Stimulated activated naive CD8-positive, alpha-beta T cell treated with anti-CD3 and anti-CD28 coated beads, Interleukin-15, amount 100 ng/mL, for 72 hours (primary cell): ENCODE results near the gene SMAD4.
A peak's percentile ranks its signal among the peaks of the same experiment; 100 is the strongest.
"Not testable (repeated sequence)": the region's sequence is repeated elsewhere in the genome, so short reads cannot be mapped to it uniquely, and the experiment has no call there.

Experiments used
- ATAC-seq: fragments of 150-1000 bp; cut with Tn5 transposase; 2 replicates; pipeline ENCODE4 v1.10.0; 2021; ENCODE audit warnings: mild to moderate bottlenecking, moderate library complexity
- DNase-seq, 2 donors: peaks; one replicate each; pipeline ENCODE4 v3.0.0; 2021 to 2022
- H3K27ac Mint-ChIP-seq, 2 donors: one replicate each; pipeline ENCODE4 v1.8.0; 2022; ENCODE audit warnings: mild to moderate bottlenecking in 2 of 2, mixed read lengths in 2 of 2, moderate library complexity in 2 of 2
- H3K27me3 Mint-ChIP-seq: one replicate; pipeline ENCODE4 v1.8.0; 2022; ENCODE audit warnings: mixed read lengths
- H3K4me1 Mint-ChIP-seq: one replicate; pipeline ENCODE4 v1.8.0; 2022; ENCODE audit warnings: mild to moderate bottlenecking, mixed read lengths
- H3K4me3 Mint-ChIP-seq, 2 donors: one replicate each; pipeline ENCODE4 v1.8.0; 2022; ENCODE audit warnings: mild to moderate bottlenecking in 2 of 2, mixed read lengths in 2 of 2, moderate library complexity in 1 of 2
- H3K9me3 Mint-ChIP-seq, 2 donors: one replicate each; pipeline ENCODE4 v1.8.0; 2022; ENCODE audit warnings: mixed read lengths in 2 of 2

Gene SMAD4

GRCh38 chr18:51029694-51030536 lies at the start of gene SMAD4:
Gene SMAD4, plus strand, starts transcription at chr18:51030213. Its CDS starts 16,834 bp downstream, at chr18:51047047.
- no peaks in the 10 kb centered on the region for H3K9me3 Mint-ChIP-seq
- peaks cover 55% of the 10 kb centered on the region for H3K4me1 Mint-ChIP-seq
- ATAC-seq (peak; percentile 88), DNase-seq (peak; percentile 97)
- H3K27me3 Mint-ChIP-seq = no peaks in the 10 kb centered on the region
- peak within 1 kb of the TSS; percentile 93 to 96 for H3K4me3 Mint-ChIP-seq
- H3K27ac Mint-ChIP-seq = peak within 1 kb of the TSS; percentile 99 to 100

- Mint-ChIP-seq H3K9me3 (peaks cover 6 to 25% of the 10 kb centered on the region in 2 donors), H3K27me3 (no peaks in the 10 kb centered on the region), H3K27ac (no peak overlapping the region), H3K4me1 (no peaks in the 10 kb centered on the region), H3K4me3 (no peak overlapping the region)
- DNase-seq = no peak
- ATAC-seq = no peak
Observed at GRCh38 chr18:50981381-50981780, 48.6 kb upstream of the SMAD4 start.

GRCh38 chr18:50982086-50982801 lies 47.8 kb upstream of the SMAD4 start:
- Mint-ChIP-seq H3K4me1 (no peaks in the 10 kb centered on the region), H3K27me3 (no peaks in the 10 kb centered on the region), H3K27ac (no peak overlapping the region), H3K4me3 (no peak overlapping the region), H3K9me3 (peaks cover 6 to 16% of the 10 kb centered on the region in 2 donors)
- DNase-seq = no peak
- ATAC-seq = no peak

- peaks cover 6 to 11% of the 10 kb centered on the region in 2 donors for H3K9me3 Mint-ChIP-seq
Observed at GRCh38 chr18:50982802-50983179, 47.2 kb upstream of the SMAD4 start.

DNA sequence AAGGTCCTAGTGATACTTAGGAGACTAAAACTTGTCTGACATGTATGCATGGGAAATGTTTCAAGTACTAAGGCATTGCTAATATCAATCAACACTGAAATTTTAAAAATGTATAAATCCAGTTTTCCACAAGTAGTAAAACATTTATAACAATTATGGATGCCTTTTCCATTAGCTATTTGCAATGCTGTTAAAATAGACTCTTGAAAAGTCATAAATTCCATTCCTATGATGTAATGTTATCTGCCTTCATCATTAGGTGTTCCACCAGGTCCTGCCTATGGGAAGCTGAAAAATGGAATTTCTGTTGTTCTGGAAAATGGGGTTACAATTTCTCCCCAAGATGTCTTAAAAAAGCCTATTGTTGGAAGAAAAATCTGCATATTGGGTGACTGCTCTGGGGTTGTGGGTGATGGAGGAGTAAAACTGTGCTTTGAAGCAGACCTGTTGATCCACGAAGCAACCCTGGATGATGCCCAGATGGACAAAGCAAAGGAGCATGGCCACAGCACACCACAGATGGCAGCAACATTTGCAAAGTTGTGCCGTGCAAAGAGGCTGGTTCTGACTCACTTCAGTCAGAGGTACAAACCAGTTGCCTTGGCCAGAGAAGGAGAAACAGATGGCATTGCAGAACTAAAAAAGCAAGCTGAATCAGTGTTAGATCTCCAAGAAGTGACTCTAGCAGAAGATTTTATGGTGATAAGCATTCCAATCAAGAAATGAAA lies 43.5 kb upstream of the SMAD4 start:
- H3K4me3 Mint-ChIP-seq = no peak overlapping the region
- H3K9me3 Mint-ChIP-seq = no peaks in the 10 kb centered on the region
- H3K27me3 Mint-ChIP-seq = no peaks in the 10 kb centered on the region
- H3K4me1 Mint-ChIP-seq = no peaks in the 10 kb centered on the region
- ATAC-seq (no peak), DNase-seq (no peak)
- peak overlapping the region in 1 of 2 donors; percentile 89 for H3K27ac Mint-ChIP-seq

More at GRCh38 chr18:50982802-50983179, 47.2 kb upstream of the SMAD4 start:
- peak overlapping the region in 1 of 2 donors; percentile 15 for H3K27ac Mint-ChIP-seq
- ATAC-seq (no peak), DNase-seq (no peak)
- H3K27me3 Mint-ChIP-seq = no peaks in the 10 kb centered on the region
- no peak overlapping the region for H3K4me3 Mint-ChIP-seq
- no peaks in the 10 kb centered on the region for H3K4me1 Mint-ChIP-seq

DNA sequence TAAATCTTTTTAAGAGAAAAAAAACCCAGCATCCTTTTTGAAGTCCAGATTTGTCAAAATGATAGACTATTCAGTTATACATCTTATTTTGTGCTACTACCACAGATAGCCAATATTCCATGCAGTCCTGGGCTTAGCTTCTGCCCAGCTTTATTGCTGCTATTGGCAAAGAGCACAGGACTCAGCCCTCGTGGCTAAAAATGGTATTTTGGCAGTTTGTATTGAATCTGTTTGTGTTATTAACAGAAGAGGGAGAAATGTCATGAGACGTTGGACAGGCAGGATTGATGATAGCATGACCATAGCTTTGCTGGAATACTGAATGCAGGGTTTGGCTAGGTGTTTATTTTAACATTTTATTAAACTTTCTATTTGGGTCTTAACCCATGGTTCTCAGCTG lies 42.8 kb upstream of the SMAD4 start:
- Mint-ChIP-seq H3K4me3 (no peak overlapping the region), H3K27me3 (no peaks in the 10 kb centered on the region), H3K27ac (no peak overlapping the region), H3K9me3 (no peaks in the 10 kb centered on the region), H3K4me1 (no peaks in the 10 kb centered on the region)
- no peak for DNase-seq
- no peak for ATAC-seq

- DNase-seq (no peak), ATAC-seq (no peak)
- H3K27me3 Mint-ChIP-seq = no peaks in the 10 kb centered on the region
- H3K27ac Mint-ChIP-seq = no peak overlapping the region
- no peak overlapping the region for H3K4me3 Mint-ChIP-seq
- H3K9me3 Mint-ChIP-seq = no peaks in the 10 kb centered on the region
- no peaks in the 10 kb centered on the region for H3K4me1 Mint-ChIP-seq
Observed at GRCh38 chr18:50989711-50990110, 40.3 kb upstream of the SMAD4 start.

- Mint-ChIP-seq H3K27ac (no peak overlapping the region), H3K4me1 (no peaks in the 10 kb centered on the region), H3K27me3 (no peaks in the 10 kb centered on the region), H3K4me3 (no peak overlapping the region), H3K9me3 (no peaks in the 10 kb centered on the region)
- DNase-seq (no peak), ATAC-seq (no peak)
Observed at GRCh38 chr18:50992351-50992762, 37.7 kb upstream of the SMAD4 start.

DNA sequence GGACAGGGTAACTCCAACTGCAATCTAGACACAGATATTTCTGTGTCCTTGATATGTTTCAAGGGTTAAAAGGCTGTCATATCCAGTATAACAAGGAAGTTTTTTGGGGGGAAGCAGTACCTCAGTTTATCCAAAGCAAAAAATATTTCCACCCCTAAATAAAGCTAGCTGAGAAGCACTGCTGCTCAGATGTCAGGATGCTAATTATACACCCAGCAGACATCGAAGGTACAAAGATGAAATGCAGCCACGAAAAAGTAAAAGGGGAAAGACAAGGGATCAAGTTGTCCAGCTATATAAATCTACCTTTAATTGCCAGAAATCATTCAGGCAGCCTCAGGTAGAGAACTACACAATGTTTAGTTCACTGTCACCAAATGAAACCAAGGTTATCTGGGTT lies 36.0 kb upstream of the SMAD4 start:
- Mint-ChIP-seq H3K4me3 (no peak overlapping the region), H3K9me3 (no peaks in the 10 kb centered on the region), H3K27me3 (no peaks in the 10 kb centered on the region), H3K27ac (no peak overlapping the region), H3K4me1 (no peaks in the 10 kb centered on the region)
- ATAC-seq (no peak), DNase-seq (no peak)

- not testable (repeated sequence) for H3K27me3 Mint-ChIP-seq, ATAC-seq, H3K27ac Mint-ChIP-seq, H3K9me3 Mint-ChIP-seq, H3K4me3 Mint-ChIP-seq, DNase-seq, H3K4me1 Mint-ChIP-seq
Observed at GRCh38 chr18:51003174-51003573, 26.8 kb upstream of the SMAD4 start.

- Mint-ChIP-seq H3K4me1 (peaks cover 5% of the 10 kb centered on the region), H3K27ac (no peak overlapping the region), H3K9me3 (peaks cover 6 to 9% of the 10 kb centered on the region in 2 donors), H3K4me3 (no peak overlapping the region), H3K27me3 (no peaks in the 10 kb centered on the region)
- ATAC-seq = no peak
- DNase-seq = no peak
Observed at GRCh38 chr18:51006061-51006818, 23.8 kb upstream of the SMAD4 start.

- Mint-ChIP-seq H3K4me1 (peaks cover 5% of the 10 kb centered on the region), H3K9me3 (no peaks in the 10 kb centered on the region), H3K4me3 (no peak overlapping the region), H3K27me3 (no peaks in the 10 kb centered on the region), H3K27ac (no peak overlapping the region)
- no peak for ATAC-seq
- no peak for DNase-seq
Observed at GRCh38 chr18:51006948-51007789, 22.8 kb upstream of the SMAD4 start.

GRCh38 chr18:51007790-51008139 lies 22.2 kb upstream of the SMAD4 start:
- H3K9me3 Mint-ChIP-seq = no peaks in the 10 kb centered on the region
- no peak overlapping the region for H3K27ac Mint-ChIP-seq
- no peaks in the 10 kb centered on the region for H3K27me3 Mint-ChIP-seq
- no peak for ATAC-seq
- H3K4me1 Mint-ChIP-seq = peaks cover 5% of the 10 kb centered on the region
- no peak overlapping the region for H3K4me3 Mint-ChIP-seq
- no peak for DNase-seq

DNA sequence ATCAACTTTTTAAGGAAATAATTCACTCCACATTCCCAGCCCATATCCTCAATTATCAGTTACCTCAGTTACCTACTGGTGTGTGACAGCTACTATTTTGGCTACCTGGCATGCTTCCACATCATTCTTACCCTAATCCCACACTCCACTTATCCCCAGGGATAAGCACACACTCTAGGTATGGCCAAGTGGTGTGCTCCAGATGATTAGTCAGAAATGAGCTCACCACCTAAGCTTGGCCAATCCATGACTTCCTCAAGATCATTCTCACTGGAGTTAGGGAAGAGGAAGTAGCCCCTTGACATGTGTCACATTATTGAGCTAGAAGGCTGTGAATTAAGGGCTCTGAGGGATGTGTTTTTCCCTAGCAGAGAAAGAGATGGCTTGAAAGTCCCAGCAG lies 20.9 kb upstream of the SMAD4 start:
- Mint-ChIP-seq H3K27ac (no peak overlapping the region), H3K4me3 (no peak overlapping the region), H3K9me3 (no peaks in the 10 kb centered on the region), H3K4me1 (peaks cover 5% of the 10 kb centered on the region), H3K27me3 (no peaks in the 10 kb centered on the region)
- DNase-seq = no peak
- no peak for ATAC-seq
